ENCODE measurements around the gene LRIG2. TPM values are rescaled to one million over a fixed set of nuclear protein-coding genes. Genes with fewer than 3 reads are reported as not detected.
A peak's percentile ranks its signal among the peaks of the same experiment; 100 is the strongest.

LRIG2 gene
- total RNA-seq (2012; rRNA removed) (9.0 and 10.6 TPM in 2 replicates), polyA plus RNA-seq (2012; rRNA removed) (3.3 and 4.3 TPM in 2 replicates), Bru-seq, nascent RNA (percentile 82 among the genes with signal in this experiment), BruChase-seq, experiment 1, labeled RNA remaining after a 6-hour chase (percentile 89 among the genes with signal in this experiment), BruChase-seq, experiment 2, labeled RNA remaining after a 2-hour chase (percentile 93 among the genes with signal in this experiment)
- polyA plus RNA-seq (2012; cell fraction: cytosol; rRNA removed) = 0.86 and 1.0 TPM in 2 replicates
- 4.6 and 21.1 TPM in 2 replicates for polyA plus RNA-seq (2012; cell fraction: nucleus; rRNA removed; ENCODE audit: low replicate concordance)
- long read RNA-seq, full-length matches to known transcripts = 5 of 11 reads
- long read RNA-seq, partial matches to known transcripts = 3 of 11 reads
- long read RNA-seq, other reads (novel, unspliced or antisense) = 3 of 11 reads

- Histone ChIP-seq H3K18ac (ENCODE audit: low read depth, low read length) (peak within 1 kb of the TSS; percentile 70), H3K4me3 (ENCODE audit: insufficient read depth, low read depth, low read length) (peak within 1 kb of the TSS; percentile 85), H3K79me1 (ENCODE audit: low read depth in 1 of 2, low read length in 2 of 2) (peaks cover 0 to 15% of the 10 kb centered on the region in 2 experiments; a peak in 2 of 4 replicates), H3K9me3 (ENCODE audit: control insufficient read depth, insufficient read depth, low read length) (no peaks in the 10 kb centered on the region), H2BK120ac (ENCODE audit: low read depth, low read length) (peak within 1 kb of the TSS; percentile 57), H3K9me1 (ENCODE audit: insufficient read depth, low read length) (no peaks in the 10 kb centered on the region), H3K4me2 (ENCODE audit: low read depth, low read length) (peak within 1 kb of the TSS; percentile 99), H2BK15ac (ENCODE audit: low read depth, low read length) (0 out of 3 replicates have a peak within 1 kb of the TSS, but pooled peaks have one; percentile 18), H2BK5ac (ENCODE audit: low read depth, low read length, poor library complexity, severe bottlenecking) (peak within 1 kb of the TSS; percentile 83), H3K14ac (replicated peaks; ENCODE audit: low read depth, low read length) (peak within 1 kb of the TSS; percentile 92), H3K56ac (ENCODE audit: extremely low read depth, insufficient read depth, low read length) (peak within 1 kb of the TSS; percentile 94), H4K91ac (ENCODE audit: insufficient read depth, low read depth, low read length) (peak within 1 kb of the TSS; percentile 94), H3K4me1 (ENCODE audit: control insufficient read depth, insufficient read depth, low read length) (no peaks in the 10 kb centered on the region; the same call in 1 of the 2 replicates), H2AFZ (replicated peaks; ENCODE audit: low read length, poor library complexity) (peak within 1 kb of the TSS; percentile 97), H4K5ac (ENCODE audit: low read depth, low read length) (peak within 1 kb of the TSS; percentile 77), H2AK9ac (replicated peaks; ENCODE audit: low read depth, low read length, poor library complexity) (peak within 1 kb of the TSS; percentile 93), H3K9ac (ENCODE audit: low read depth, low read length) (peak within 1 kb of the TSS; percentile 96), H2AK5ac (ENCODE audit: low read depth, low read length) (0 out of 2 replicates have a peak within 1 kb of the TSS, but pooled peaks have one; percentile 39), H4K8ac (ENCODE audit: low read depth in 2 of 2, low read length in 2 of 2) (peak within 1 kb of the TSS; percentile 66 to 95), H3K36me3 (ENCODE audit: control insufficient read depth, insufficient read depth, low read length) (peaks cover 1% of the 10 kb centered on the region; the same call in 1 of the 2 replicates), H4K20me1 (ENCODE audit: insufficient read depth, low read length) (peaks cover 20% of the 10 kb centered on the region), H3K27ac (ENCODE audit: insufficient read depth, low read length) (peak within 1 kb of the TSS; percentile 97), H2BK20ac (ENCODE audit: low read depth, low read length) (no peak within 1 kb of the TSS), H3K27me3 (ENCODE audit: control insufficient read depth, insufficient read depth, low read length) (no peaks in the 10 kb centered on the region), H3K23ac (ENCODE audit: low read depth, low read length) (peak within 1 kb of the TSS; percentile 85), H3K4ac (ENCODE audit: low read depth, low read length) (peak within 1 kb of the TSS; percentile 90)
- dilution Hi-C loops (cut with HindIII; ENCODE audit: low sequenced_read_pairs, unreplicated experiment) = no loop called here
- DNase-seq = peak; percentile 97
- intact Hi-C loops (cut with micrococcal nuclease) = loop anchor here (2.0 to 5.0 kb wide), 3 partner anchors 264 to 604 kb away; no protein-coding TSS in a partner anchor
- CTCF ChIA-PET = interaction anchor here (0.6 to 2.1 kb wide), 34 partner anchors 9 to 744 kb away, joined by 3 to 27 read pairs (median 4); partner anchors contain the start of genes PPM1J and SLC16A1
- 0% methylated on average over 11 of the region's 49 CpGs; no CpG with 5 or more reads in 1 of the 2 experiments for WGBS, 2 experiments (ENCODE audit: extremely low coverage in 2 of 2, insufficient read length in 1 of 2)
- BruUV-seq (replicated peaks) = no TSS peak
- in situ Hi-C loops (cut with MboI; ENCODE audit: low sequenced_read_pairs) = no loop called here
- POLR2A ChIA-PET (ENCODE audit: unreplicated experiment) = no interaction called here
- peak; percentile 98 for ATAC-seq (ENCODE audit: low read depth)
- TF ChIP-seq RAD21 (IDR thresholded peaks at IDR 0.05; ENCODE audit: low read length) (peak; percentile 48; the same call in 1 of the 2 replicates), MAFK (IDR thresholded peaks at IDR 0.05; ENCODE audit: low read depth, low read length) (no peak), POLR2A (IDR thresholded peaks at IDR 0.05; ENCODE audit: low read depth, low read length) (peak; percentile 60), MXI1 (IDR thresholded peaks at IDR 0.05; ENCODE audit: borderline replicate concordance, low read depth, low read length) (0 out of 2 replicates have a peak, but pooled peaks have one; percentile 3), USF2 (IDR thresholded peaks at IDR 0.05; ENCODE audit: low read depth, low read length) (peak; percentile 32; the same call in 1 of the 2 replicates), NFE2L2 (IDR thresholded peaks at IDR 0.05; ENCODE audit: low read depth, low read length) (no peak), FOS (IDR thresholded peaks at IDR 0.05; ENCODE audit: low read depth, low read length) (no peak), ELK1 (IDR thresholded peaks at IDR 0.05; ENCODE audit: borderline replicate concordance, low read depth, low read length) (no peak), BHLHE40 (IDR thresholded peaks at IDR 0.05; ENCODE audit: low read depth, low read length) (peak; percentile 64), RCOR1 (IDR thresholded peaks at IDR 0.05; ENCODE audit: insufficient replicate concordance, low read length) (no peak), CHD1 (IDR thresholded peaks at IDR 0.05; ENCODE audit: low read depth, low read length) (no peak)
Observed at GRCh38 chr1:113072757-113073478, at the start of gene LRIG2. TSS of gene LRIG2 (plus strand) at chr1:113073198. CDS start at chr1:113073407, 209 bp downstream.

Measured in IMR-90 (cell line).